ENCODE measurements around the gene HOXC11.

DNA sequence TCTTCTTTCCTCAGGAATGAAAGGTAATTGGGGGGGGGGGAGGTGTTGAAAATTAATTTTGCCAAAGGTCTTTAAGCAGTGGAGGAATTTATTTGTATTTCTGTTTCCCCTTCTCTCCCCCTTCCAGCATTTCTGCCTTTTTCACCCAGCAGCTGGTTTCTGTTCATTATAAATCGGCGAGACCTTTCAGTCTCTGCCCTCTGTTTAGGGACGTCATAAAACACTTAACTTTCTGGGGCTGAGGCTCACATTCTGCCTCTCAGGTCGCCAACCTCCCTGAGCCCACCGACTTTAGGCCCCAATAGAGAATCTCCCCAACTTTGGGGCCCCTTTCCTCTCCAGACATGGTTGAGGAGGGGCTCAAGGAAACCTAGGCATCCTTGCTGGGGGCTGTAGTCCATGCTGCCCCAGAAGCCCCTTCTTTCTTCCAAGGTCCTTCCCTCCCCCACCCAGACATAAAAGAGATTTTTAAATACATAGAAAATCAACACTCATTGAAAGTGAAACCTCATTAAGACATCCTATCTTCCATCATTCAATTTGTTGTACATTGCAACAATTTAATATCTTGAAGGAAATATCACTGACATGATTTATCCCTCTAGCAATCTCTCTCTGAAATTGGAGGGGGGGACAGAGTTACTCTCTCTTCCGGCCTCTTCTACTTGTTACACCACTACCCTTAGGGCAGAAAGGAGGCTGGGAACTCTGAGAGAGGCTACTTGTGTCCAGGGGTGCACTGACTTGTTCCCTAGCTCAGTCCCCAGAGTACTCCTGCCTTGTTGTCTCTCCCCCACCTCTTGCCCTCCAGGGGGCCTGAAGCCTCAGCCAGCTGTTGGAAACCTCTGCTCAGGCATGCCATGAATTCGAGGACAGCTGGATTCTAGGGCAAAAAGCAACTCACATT lies 52.8 kb downstream of the HOXC11 start:
- TF ChIP-seq EP300 (IDR thresholded peaks at IDR 0.05) (no peak), CTCF (IDR thresholded peaks at IDR 0.05) (no peak)

Data from sigmoid colon (tissue), 4 donors.